Uterus (tissue), 2 donors: Measurements from ENCODE around the gene TEX13A.

Experiments
- POLR2A ChIP-seq, 2 donors: fragments of 450-650 bp; IDR thresholded peaks; one replicate each; pipeline ENCODE4 v1.6.1; 2016; ENCODE audit warnings: antibody characterized with exemption in 2 of 2, mild to moderate bottlenecking in 1 of 2, moderate library complexity in 1 of 2
- TF ChIP-seq, protein P1 (sequence below), 4 experiments: fragments of 200-600 bp in 2 of 4; fragments of 450-650 bp in 2 of 4; sonication (generic) in 2 of 4; IDR thresholded peaks; one replicate each; pipeline ENCODE4 v1.5.1; 2016 to 2019; ENCODE audit warnings: antibody characterized with exemption in 4 of 4, mild to moderate bottlenecking in 2 of 4, moderate library complexity in 1 of 4

DNA sequence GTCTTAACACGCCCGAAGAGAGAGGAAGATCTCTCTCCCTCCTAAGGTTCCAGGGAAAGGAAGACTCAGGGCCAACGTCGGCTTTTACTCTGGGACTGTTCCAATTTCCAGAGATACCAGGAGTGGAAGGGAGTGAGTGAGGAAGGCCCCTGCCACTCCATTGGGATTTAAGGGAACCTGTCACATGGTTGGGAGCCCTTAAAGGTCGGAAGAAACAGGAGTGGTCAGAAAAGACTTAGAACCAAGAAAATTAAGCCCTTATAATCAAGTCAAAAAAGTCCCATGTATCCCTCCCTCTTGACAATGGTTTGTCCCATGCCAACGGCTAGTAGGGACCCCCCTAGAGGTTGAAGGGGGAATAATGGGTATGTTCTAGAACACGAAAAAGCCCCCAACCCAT lies at the start of gene TEX13A:
- TF ChIP-seq, protein P1, sequence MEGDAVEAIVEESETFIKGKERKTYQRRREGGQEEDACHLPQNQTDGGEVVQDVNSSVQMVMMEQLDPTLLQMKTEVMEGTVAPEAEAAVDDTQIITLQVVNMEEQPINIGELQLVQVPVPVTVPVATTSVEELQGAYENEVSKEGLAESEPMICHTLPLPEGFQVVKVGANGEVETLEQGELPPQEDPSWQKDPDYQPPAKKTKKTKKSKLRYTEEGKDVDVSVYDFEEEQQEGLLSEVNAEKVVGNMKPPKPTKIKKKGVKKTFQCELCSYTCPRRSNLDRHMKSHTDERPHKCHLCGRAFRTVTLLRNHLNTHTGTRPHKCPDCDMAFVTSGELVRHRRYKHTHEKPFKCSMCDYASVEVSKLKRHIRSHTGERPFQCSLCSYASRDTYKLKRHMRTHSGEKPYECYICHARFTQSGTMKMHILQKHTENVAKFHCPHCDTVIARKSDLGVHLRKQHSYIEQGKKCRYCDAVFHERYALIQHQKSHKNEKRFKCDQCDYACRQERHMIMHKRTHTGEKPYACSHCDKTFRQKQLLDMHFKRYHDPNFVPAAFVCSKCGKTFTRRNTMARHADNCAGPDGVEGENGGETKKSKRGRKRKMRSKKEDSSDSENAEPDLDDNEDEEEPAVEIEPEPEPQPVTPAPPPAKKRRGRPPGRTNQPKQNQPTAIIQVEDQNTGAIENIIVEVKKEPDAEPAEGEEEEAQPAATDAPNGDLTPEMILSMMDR (IDR thresholded peaks at IDR 0.05), result no peak
- TF ChIP-seq POLR2A (IDR thresholded peaks at IDR 0.05), result no peak
